RWPE2 (cell line): Measurements from ENCODE around the gene FILIP1.
A peak's percentile ranks its signal among the peaks of the same experiment; 100 is the strongest.

ENCODE experiments used
- ATAC-seq: fragments of 200-7000 bp; cut with Tn5 transposase; 3 replicates; pipeline ENCODE4 v1.9.1; 2021; ENCODE audit warnings: low read depth
- DNase-seq: peaks from one replicate; pipeline ENCODE4 v3.0.0-alpha.2; 2020; ENCODE audit warnings: low spot score
- H3K27ac ChIP-seq: fragments of 450-650 bp; 2 replicates; pipeline ENCODE4 v1.5.1; 2017; ENCODE audit warnings: mild to moderate bottlenecking; ENCODE audit not compliant: poor library complexity, severe bottlenecking
- H3K27me3 ChIP-seq: fragments of 250-450 bp; sonication (Bioruptor Pico); 2 replicates; pipeline ENCODE4 v1.5.1; 2021; ENCODE audit warnings: mild to moderate bottlenecking, moderate library complexity; ENCODE audit not compliant: insufficient read depth, poor library complexity, severe bottlenecking
- H3K36me3 ChIP-seq: fragments of 250-450 bp; sonication (Bioruptor Pico); 2 replicates; pipeline ENCODE4 v1.5.1; 2020; ENCODE audit warnings: low read depth, mild to moderate bottlenecking, moderate library complexity
- H3K4me1 ChIP-seq: fragments of 250-450 bp; sonication (Bioruptor Pico); 2 replicates; pipeline ENCODE4 v1.5.1; 2021; ENCODE audit warnings: mild to moderate bottlenecking, moderate library complexity; ENCODE audit not compliant: insufficient read depth, poor library complexity, severe bottlenecking
- H3K4me3 ChIP-seq: fragments of 250-450 bp; sonication (Bioruptor Pico); 2 replicates; pipeline ENCODE4 v1.5.1; 2021; ENCODE audit warnings: mild to moderate bottlenecking, moderate library complexity; ENCODE audit not compliant: severe bottlenecking
- H3K9me3 ChIP-seq: fragments of 250-450 bp; sonication (Bioruptor Pico); 2 replicates; pipeline ENCODE4 v1.5.1; 2021; ENCODE audit warnings: mild to moderate bottlenecking, moderate library complexity; ENCODE audit not compliant: severe bottlenecking
- TF ChIP-seq, protein P1 (sequence below): fragments of 450-650 bp; IDR thresholded peaks from one replicate; pipeline ENCODE4 v1.5.1; 2017; ENCODE audit warnings: mild to moderate bottlenecking, moderate library complexity; ENCODE audit not compliant: poor library complexity, severe bottlenecking

Gene FILIP1

DNA sequence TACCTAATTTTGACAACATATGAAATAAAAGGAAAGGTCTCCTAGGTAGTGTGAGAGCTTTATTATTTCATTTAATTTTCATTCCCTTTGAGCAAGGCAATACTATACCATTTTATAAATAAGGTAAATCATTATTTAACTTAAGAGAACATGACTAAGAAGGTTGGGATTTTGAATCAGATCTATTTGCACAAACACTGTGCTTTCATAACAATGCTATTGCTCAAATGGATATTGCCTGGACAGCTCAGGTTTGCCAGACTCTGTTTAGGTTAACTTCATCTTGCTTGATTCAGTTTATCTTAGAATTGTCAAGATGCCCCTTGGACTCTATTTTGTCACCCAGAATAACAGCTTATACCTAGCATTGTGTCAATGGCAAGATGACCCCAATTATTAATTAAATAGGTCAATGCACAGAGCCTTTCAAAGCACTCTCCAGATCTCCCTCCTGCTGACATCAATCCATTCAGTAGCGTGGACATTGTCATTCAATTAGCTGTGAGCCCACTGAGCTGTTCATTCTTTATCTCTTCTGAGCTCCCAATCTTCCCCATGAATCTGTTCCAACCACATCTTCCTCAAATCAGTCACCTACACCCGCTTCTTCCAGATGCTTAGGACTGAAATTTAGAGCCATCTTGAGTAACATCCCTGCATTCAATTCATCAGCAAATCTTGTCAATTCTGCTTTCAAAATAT, 166.9 kb downstream of the FILIP1 start:
- peak; percentile 68 for ATAC-seq
- H3K27me3 ChIP-seq, result no peaks in the 10 kb centered on the region

GRCh38 chr6:75318900-75319299, 174.7 kb downstream of the FILIP1 start:
- no peak overlapping the region for H3K4me3 ChIP-seq
- no peaks in the 10 kb centered on the region for H3K9me3 ChIP-seq
- H3K36me3 ChIP-seq, result no peaks in the 10 kb centered on the region
- no peaks in the 10 kb centered on the region for H3K4me1 ChIP-seq
- no peak overlapping the region for H3K27ac ChIP-seq
- DNase-seq (no peak), ATAC-seq (no peak)
- TF ChIP-seq, protein P1, sequence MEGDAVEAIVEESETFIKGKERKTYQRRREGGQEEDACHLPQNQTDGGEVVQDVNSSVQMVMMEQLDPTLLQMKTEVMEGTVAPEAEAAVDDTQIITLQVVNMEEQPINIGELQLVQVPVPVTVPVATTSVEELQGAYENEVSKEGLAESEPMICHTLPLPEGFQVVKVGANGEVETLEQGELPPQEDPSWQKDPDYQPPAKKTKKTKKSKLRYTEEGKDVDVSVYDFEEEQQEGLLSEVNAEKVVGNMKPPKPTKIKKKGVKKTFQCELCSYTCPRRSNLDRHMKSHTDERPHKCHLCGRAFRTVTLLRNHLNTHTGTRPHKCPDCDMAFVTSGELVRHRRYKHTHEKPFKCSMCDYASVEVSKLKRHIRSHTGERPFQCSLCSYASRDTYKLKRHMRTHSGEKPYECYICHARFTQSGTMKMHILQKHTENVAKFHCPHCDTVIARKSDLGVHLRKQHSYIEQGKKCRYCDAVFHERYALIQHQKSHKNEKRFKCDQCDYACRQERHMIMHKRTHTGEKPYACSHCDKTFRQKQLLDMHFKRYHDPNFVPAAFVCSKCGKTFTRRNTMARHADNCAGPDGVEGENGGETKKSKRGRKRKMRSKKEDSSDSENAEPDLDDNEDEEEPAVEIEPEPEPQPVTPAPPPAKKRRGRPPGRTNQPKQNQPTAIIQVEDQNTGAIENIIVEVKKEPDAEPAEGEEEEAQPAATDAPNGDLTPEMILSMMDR, result no peak
- peaks cover 3% of the 10 kb centered on the region for H3K27me3 ChIP-seq

More for the DNA sequence above, 166.9 kb downstream of the FILIP1 start:
- H3K36me3 ChIP-seq, result no peaks in the 10 kb centered on the region
- TF ChIP-seq, protein P1, result no peak
- no peak overlapping the region for H3K27ac ChIP-seq
- no peaks in the 10 kb centered on the region for H3K4me1 ChIP-seq
- DNase-seq, result no peak
- no peak overlapping the region for H3K4me3 ChIP-seq
- no peaks in the 10 kb centered on the region for H3K9me3 ChIP-seq

DNA sequence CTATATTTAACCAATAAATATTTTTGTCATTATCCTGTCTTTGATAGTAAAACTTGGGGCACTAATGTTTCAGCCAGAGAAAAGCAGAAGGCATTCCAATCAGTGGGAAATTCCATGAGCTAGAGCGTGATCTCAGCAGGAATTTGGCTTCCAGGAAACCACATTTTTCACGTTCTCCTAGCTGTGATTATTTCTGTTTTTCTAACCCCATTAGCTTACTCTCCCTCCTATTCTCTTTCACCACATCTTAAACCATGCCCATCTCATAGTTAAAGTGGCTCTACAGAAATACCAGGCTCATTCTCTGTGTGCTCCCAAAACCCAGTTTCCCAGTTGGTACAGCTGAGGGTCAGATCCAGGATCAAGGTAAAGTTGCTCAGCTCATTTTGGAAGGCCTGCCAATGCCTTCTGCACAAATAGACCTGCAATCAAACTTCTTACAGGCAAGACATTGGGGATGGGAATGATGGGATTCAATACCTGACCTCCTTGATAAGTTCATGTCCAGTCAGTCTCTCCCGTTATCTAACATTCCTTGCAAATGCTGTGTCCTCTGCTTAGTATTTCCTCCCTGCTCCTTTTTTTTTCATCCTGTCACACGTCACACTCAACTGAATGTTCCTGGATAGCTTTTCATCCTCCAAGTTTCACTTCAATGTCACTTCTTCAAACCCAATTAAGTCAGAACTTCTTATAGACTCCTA, 175.9 kb downstream of the FILIP1 start:
- TF ChIP-seq, protein P1, result no peak
- H3K27ac ChIP-seq, result no peak overlapping the region
- DNase-seq, result no peak

DNA sequence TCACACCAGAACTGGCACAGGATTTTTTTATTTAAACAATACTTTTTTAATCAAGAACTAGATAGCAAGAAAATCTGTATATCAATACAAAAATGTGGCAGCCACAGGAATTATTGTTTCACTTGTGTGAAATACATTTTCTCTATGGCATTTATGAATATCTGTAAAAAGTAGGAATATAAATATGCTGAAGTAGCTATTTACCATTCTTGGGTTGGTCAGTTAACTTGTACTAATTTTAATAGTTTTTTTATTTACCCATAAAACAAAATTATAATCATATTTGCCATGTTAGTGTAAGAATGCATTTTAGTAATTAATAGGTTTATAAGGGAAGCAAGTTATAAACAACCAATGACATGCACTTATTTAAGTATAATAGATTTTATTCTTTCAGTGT, 177.6 kb downstream of the FILIP1 start:
- H3K27ac ChIP-seq, result no peak overlapping the region
- H3K27me3 ChIP-seq, result peaks cover 3% of the 10 kb centered on the region
- ATAC-seq (no peak), DNase-seq (no peak)
- H3K36me3 ChIP-seq, result no peaks in the 10 kb centered on the region
- TF ChIP-seq, protein P1, result no peak
- H3K4me3 ChIP-seq, result no peak overlapping the region
- no peaks in the 10 kb centered on the region for H3K9me3 ChIP-seq
- no peaks in the 10 kb centered on the region for H3K4me1 ChIP-seq

More for the DNA sequence above, 175.9 kb downstream of the FILIP1 start:
- ATAC-seq, result no peak
- Histone ChIP-seq H3K36me3 (no peaks in the 10 kb centered on the region), H3K4me3 (no peak overlapping the region), H3K9me3 (no peaks in the 10 kb centered on the region), H3K27me3 (peaks cover 3% of the 10 kb centered on the region), H3K4me1 (no peaks in the 10 kb centered on the region)
